ENCODE measurements around the gene CADPS2.

DNA sequence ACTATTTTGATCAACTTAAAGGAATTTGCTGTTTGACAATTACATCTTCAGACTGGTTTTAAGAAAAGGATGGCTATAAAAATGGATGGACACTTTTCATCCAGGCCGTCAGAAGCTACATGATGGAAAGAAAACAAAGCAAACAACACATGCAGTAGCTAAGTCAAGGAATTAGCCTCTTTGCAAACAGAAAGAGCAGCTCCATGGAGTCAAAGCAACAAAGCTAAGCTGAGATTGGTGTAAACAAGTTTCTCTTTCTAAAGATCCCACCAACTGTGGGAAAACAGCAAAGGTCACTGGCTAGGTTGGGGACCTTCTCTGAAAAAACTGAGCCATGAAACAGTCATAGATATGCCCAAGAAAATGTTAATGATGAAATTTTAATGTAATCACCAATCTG is 286.2 kb downstream of the CADPS2 start:
- TF ChIP-seq, protein P1, sequence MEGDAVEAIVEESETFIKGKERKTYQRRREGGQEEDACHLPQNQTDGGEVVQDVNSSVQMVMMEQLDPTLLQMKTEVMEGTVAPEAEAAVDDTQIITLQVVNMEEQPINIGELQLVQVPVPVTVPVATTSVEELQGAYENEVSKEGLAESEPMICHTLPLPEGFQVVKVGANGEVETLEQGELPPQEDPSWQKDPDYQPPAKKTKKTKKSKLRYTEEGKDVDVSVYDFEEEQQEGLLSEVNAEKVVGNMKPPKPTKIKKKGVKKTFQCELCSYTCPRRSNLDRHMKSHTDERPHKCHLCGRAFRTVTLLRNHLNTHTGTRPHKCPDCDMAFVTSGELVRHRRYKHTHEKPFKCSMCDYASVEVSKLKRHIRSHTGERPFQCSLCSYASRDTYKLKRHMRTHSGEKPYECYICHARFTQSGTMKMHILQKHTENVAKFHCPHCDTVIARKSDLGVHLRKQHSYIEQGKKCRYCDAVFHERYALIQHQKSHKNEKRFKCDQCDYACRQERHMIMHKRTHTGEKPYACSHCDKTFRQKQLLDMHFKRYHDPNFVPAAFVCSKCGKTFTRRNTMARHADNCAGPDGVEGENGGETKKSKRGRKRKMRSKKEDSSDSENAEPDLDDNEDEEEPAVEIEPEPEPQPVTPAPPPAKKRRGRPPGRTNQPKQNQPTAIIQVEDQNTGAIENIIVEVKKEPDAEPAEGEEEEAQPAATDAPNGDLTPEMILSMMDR (IDR thresholded peaks at IDR 0.05; ENCODE audit: insufficient read depth, low read depth, low read length), result no peak
- no peak for TF ChIP-seq EZH2 (IDR thresholded peaks at IDR 0.05; ENCODE audit: insufficient read depth, low read length)
